ENCODE results near the gene NR2C2AP. TPM values are rescaled to one million over a fixed set of nuclear protein-coding genes. Genes with fewer than 3 reads are reported as not detected.

NR2C2AP gene
- total RNA-seq, 1 donor = 6.2 TPM

DNA sequence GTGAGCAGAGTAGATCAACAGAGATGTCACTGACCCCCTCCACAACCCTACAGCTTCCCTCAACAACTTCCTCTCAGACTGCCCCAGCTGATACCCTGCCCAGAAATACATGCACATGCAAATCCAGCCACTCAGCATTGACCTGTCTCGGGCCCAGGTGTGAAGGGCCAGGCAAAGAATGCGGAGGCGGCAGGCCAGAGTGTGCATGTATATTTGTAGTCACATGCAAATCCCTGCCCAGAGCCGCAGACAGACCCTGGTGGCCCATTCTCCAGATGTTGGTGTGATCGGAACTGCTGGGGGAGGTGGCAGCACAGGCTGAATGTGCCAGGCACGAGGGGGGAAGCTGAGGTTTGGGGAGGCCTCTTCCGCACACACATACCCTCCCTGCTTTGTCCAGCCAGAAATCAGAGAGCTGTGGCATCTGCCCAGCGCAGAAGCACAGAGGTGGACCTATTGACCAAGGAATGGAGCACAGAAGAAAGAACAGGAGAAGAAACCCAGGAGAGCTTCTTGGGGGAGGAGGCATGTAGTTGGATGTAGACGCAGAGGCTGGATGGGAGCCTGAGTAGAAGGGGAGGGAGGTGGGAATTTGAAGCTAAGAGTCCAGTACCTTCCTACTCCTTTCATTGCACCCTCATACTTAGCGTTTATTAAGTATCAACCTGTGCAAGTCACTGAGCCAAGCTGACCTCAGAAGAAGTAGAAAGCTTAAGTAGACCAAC lies 47.6 kb downstream of the NR2C2AP start:
- Histone ChIP-seq H4K20me1 (ENCODE audit: insufficient read depth, low read length) (no peaks in the 10 kb centered on the region), H3K9me3 (ENCODE audit: low read depth, low read length) (no peaks in the 10 kb centered on the region), H2AFZ (ENCODE audit: low read length) (no peak overlapping the region), H3K4me1 (ENCODE audit: insufficient read depth, low read length) (no peaks in the 10 kb centered on the region), H3K27ac (ENCODE audit: low read depth, low read length) (no peak overlapping the region), H3K27me3 (ENCODE audit: insufficient read depth, low read length) (no peaks in the 10 kb centered on the region), H3K4me3 (ENCODE audit: insufficient read depth, low read length) (no peak overlapping the region), H3K36me3 (ENCODE audit: insufficient read depth, low read length) (no peaks in the 10 kb centered on the region), H3K4me2 (ENCODE audit: insufficient read depth, low read length) (no peak overlapping the region), H3K79me2 (ENCODE audit: insufficient read depth, low read length) (no peaks in the 10 kb centered on the region)
- TF ChIP-seq, protein P1, sequence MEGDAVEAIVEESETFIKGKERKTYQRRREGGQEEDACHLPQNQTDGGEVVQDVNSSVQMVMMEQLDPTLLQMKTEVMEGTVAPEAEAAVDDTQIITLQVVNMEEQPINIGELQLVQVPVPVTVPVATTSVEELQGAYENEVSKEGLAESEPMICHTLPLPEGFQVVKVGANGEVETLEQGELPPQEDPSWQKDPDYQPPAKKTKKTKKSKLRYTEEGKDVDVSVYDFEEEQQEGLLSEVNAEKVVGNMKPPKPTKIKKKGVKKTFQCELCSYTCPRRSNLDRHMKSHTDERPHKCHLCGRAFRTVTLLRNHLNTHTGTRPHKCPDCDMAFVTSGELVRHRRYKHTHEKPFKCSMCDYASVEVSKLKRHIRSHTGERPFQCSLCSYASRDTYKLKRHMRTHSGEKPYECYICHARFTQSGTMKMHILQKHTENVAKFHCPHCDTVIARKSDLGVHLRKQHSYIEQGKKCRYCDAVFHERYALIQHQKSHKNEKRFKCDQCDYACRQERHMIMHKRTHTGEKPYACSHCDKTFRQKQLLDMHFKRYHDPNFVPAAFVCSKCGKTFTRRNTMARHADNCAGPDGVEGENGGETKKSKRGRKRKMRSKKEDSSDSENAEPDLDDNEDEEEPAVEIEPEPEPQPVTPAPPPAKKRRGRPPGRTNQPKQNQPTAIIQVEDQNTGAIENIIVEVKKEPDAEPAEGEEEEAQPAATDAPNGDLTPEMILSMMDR (IDR thresholded peaks at IDR 0.05; ENCODE audit: extremely low read depth, low read depth, low read length) = no peak
- DNase-seq (ENCODE audit: insufficient read length, low spot score, missing footprints) = no peak

DNA sequence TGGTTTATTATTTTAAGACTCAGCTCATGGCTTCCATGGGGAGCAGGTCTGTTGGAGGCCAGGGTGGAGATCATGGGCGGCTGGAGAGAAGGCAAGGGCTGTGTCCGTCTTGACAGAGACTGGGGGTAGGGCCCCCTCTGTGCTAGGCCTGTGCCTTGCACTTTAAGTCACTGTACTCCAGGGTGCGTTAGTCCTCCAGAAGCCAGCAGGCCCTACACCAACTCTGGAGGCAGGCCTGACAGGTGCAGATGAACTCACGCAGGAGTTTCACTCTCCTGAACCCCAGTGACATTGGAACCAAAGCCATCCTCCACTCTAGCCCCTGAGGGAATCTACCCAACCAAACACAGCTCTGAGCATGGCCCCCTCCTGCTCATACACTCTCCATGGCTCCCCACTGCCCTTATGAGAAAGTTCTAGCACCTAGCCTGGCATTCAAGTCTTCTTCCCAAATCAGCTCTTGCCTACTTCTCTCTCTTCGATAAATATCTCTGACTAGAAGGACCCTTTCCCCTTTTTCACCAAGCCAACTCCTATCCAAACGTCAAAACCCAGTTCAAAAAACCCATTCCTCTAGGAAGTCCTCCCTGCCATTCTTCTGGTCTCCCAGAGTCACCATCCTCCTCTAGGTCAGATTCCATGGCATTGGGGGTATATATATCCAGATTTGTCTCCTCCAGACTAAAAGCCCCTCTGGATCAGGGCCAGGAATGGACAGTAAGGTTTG lies 48.3 kb downstream of the NR2C2AP start:
- TF ChIP-seq, protein P1 (IDR thresholded peaks at IDR 0.05; ENCODE audit: extremely low read depth, low read depth, low read length) = no peak
- H3K36me3 ChIP-seq (ENCODE audit: insufficient read depth, low read length) = no peaks in the 10 kb centered on the region
- no peaks in the 10 kb centered on the region for H3K9me3 ChIP-seq (ENCODE audit: low read depth, low read length)
- H3K4me2 ChIP-seq (ENCODE audit: insufficient read depth, low read length) = no peak overlapping the region
- DNase-seq (ENCODE audit: insufficient read length, low spot score, missing footprints) = no peak
- H3K27ac ChIP-seq (ENCODE audit: low read depth, low read length) = no peak overlapping the region
- H3K4me3 ChIP-seq (ENCODE audit: insufficient read depth, low read length) = no peak overlapping the region
- H4K20me1 ChIP-seq (ENCODE audit: insufficient read depth, low read length) = no peaks in the 10 kb centered on the region
- no peaks in the 10 kb centered on the region for H3K79me2 ChIP-seq (ENCODE audit: insufficient read depth, low read length)
- no peak overlapping the region for H2AFZ ChIP-seq (ENCODE audit: low read length)
- H3K27me3 ChIP-seq (ENCODE audit: insufficient read depth, low read length) = no peaks in the 10 kb centered on the region
- H3K4me1 ChIP-seq (ENCODE audit: insufficient read depth, low read length) = no peaks in the 10 kb centered on the region

DNA sequence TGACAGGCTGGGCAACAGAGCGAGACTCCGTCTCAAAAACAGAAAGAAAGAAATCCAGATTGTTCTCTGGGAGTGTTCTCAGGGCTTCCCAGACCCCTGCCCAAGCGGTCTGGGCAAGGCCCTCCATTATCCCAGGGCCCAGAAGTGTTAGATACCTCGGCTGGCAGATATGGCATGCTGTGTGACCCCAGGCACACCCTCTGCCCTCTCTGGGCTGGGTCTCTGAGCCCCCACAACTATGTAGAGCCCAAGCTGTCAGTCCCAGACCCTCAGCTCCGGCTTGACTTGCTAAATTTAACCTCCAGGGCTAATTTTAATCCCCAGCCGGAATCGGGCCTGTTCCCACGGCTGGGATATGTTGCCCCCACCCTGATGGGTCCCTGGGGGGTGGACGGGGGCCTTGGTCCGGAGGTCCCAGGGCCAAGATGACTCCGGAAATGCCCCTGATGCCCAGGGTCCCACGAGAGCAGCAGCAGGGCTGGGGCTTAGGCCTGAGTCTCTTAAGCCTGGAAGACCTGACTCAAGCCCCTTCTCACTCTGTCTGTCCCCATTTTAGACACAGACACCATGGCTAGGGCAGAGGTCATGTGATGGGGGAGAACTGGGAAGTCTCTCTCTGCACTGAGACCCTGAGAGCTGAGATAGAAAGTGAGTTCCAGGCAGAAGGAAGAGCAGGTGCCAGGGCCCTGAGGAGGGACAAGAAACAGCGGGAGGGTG lies 50.4 kb downstream of the NR2C2AP start:
- no peak overlapping the region for H3K4me2 ChIP-seq (ENCODE audit: insufficient read depth, low read length)
- H3K27ac ChIP-seq (ENCODE audit: low read depth, low read length) = no peak overlapping the region
- H4K20me1 ChIP-seq (ENCODE audit: insufficient read depth, low read length) = no peaks in the 10 kb centered on the region
- H3K4me3 ChIP-seq (ENCODE audit: insufficient read depth, low read length) = no peak overlapping the region
- peak; percentile 58 for DNase-seq (ENCODE audit: insufficient read length, low spot score, missing footprints)
- H3K4me1 ChIP-seq (ENCODE audit: insufficient read depth, low read length) = no peaks in the 10 kb centered on the region
- no peak overlapping the region for H2AFZ ChIP-seq (ENCODE audit: low read length)
- no peaks in the 10 kb centered on the region for H3K79me2 ChIP-seq (ENCODE audit: insufficient read depth, low read length)
- peaks cover 4% of the 10 kb centered on the region for H3K36me3 ChIP-seq (ENCODE audit: insufficient read depth, low read length)
- no peaks in the 10 kb centered on the region for H3K27me3 ChIP-seq (ENCODE audit: insufficient read depth, low read length)
- TF ChIP-seq, protein P1 (IDR thresholded peaks at IDR 0.05; ENCODE audit: extremely low read depth, low read depth, low read length) = no peak
- no peaks in the 10 kb centered on the region for H3K9me3 ChIP-seq (ENCODE audit: low read depth, low read length)

DNA sequence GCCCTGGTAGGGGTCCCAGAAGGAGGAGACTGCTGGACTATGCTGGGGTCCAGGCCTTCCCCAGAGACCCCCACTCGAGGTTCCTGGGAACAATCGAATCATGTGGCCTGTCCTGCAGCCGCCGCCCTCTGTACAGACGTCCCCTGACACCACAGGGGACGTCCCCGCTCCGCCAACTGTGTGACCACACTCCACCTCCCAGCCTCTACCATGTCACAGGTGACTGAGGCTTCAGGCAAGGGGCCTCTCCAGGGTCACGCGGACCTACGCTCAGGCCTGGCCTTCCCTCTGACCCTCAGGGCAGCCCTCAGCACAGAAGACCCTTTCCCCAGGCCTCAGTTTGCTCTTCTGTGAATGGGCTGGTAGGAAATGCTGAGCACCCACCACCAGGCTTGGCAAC lies 51.8 kb downstream of the NR2C2AP start:
- Histone ChIP-seq H3K27ac (ENCODE audit: low read depth, low read length) (no peak overlapping the region), H3K79me2 (ENCODE audit: insufficient read depth, low read length) (no peaks in the 10 kb centered on the region), H3K9me3 (ENCODE audit: low read depth, low read length) (no peaks in the 10 kb centered on the region), H3K27me3 (ENCODE audit: insufficient read depth, low read length) (no peaks in the 10 kb centered on the region), H3K36me3 (ENCODE audit: insufficient read depth, low read length) (peaks cover 4% of the 10 kb centered on the region), H3K4me2 (ENCODE audit: insufficient read depth, low read length) (no peak overlapping the region), H3K4me1 (ENCODE audit: insufficient read depth, low read length) (no peaks in the 10 kb centered on the region), H4K20me1 (ENCODE audit: insufficient read depth, low read length) (no peaks in the 10 kb centered on the region), H3K4me3 (ENCODE audit: insufficient read depth, low read length) (no peak overlapping the region), H2AFZ (ENCODE audit: low read length) (no peak overlapping the region)
- TF ChIP-seq, protein P1 (IDR thresholded peaks at IDR 0.05; ENCODE audit: extremely low read depth, low read depth, low read length) = no peak
- no peak for DNase-seq (ENCODE audit: insufficient read length, low spot score, missing footprints)

Measured in osteoblast (primary cell).